Kidney capillary endothelial cell (primary cell): ENCODE measurements around the gene WT1.
"Not testable (repeated sequence)": the region's sequence is repeated elsewhere in the genome, so short reads cannot be mapped to it uniquely, and the experiment has no call there.

Experiments used
- DNase-seq: peaks from one replicate; pipeline ENCODE4 v3.0.0-alpha.2; 2018; ENCODE audit warnings: low spot score

The WT1 gene

DNA sequence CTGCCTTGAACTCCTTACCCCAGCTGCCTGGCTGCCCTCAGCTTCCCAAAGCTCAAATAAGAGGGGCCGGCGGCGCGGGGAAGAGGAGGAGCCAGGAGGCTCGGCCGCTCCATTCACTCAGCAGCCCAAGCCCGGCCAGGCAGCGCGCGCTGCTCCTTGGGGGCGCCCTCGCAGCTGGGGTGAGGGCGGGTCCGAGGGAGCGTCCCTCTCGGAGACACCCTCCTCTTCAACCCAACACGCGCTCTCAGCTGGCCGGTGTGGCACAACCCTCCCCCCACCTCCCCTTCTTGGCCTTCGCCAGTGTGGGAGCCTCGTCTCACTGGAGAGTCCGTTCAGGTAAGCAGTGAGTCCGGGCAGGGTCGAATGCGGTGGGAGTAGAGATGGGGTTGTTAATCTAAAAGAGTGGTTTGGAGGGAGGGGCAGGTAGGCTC lies at the start of gene WT1:
TSS of gene WT1 (minus strand) at position 29 of the 431 bp plus-strand sequence.
- no peak for DNase-seq

DNA sequence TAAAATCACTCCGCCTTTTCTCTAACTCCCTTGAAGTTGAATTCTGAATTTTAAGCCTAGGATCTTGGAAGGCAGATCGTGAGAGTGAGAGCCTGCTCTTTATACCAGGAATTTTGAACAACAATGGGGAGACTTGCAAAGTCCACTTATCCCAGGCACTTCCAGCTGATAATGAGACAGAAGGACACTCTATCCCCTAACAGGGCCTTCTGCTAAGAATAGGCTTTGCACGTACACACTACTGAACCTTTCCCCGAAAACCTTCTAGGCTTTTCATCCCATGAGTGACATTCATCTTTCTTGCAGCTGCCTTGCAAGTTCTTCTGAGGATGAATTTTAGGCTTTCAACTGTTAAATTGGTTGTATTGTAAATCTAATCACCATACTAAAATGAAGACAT lies 44.0 kb upstream of the WT1 start:
- no peak for DNase-seq

DNA sequence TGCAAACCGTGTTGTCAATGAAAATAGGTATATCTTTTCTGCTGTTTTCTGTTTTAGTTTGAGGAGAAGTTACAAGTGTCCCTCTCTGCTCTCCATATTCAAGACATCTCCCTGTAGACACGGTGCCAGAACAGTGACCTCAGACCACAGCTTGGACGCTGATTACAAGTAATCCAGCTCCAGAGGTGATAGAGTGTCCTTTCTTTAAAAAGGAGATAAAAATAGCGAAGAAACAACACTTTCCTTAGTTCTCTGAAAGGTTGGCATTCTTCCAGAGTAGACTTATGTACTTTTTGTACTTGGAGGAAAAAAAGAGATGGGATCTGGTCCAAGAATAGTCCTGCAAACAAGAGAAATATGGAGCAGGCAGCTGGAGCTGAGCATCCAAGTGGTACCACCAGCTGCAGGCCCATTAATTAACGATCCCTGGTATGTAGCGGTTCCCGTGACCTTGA lies 43.0 kb upstream of the WT1 start:
- no peak for DNase-seq

DNA sequence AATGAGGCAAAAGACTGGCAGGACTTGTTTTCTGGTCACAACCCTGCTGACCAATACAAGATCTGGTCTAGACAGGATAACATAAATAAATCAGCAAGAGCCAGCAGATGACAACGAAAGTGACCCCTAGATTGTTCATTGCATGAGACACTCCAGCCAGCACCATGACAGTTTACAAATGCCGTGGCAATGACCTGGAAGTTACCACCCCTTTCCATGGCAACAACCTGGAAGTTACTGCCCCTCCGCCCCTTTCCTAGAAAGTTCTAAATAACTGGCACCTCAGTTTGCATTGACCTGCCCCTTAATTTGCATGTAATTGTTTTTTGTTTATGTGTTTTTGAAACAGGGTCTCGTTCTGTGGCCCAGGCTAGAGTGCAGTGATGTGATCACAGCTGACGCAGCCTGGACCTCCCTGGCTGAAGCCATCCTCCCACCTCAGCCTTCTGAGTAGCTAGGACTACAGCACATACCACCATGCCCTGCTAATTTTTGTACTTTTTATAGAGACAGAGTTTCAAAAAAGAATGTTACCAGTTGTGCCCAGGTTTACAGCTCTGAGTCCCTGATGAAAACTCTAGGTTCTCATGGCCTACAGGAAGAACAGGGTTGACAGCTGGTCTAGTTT lies 38.1 kb upstream of the WT1 start:
- DNase-seq, result no peak

DNA sequence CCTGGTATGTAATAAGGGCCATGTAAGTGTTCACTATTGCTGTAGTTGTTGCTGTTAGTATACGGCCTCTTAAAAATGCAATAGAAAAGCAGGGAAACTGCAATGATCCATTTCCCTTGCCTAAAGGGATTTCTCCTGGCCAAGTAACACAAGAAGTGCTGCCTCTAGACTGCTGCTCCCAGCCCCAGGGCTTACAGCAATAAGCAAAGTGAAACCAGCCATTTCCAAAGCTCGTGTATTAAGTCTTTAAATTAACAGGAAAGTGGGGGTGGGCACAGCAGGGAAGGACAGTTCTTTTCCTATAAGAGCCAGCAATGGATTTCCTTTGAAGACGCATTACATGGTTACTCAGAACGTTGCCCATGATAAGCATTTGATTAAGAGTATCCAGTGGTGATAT lies 36.9 kb upstream of the WT1 start:
- DNase-seq, result no peak

DNA sequence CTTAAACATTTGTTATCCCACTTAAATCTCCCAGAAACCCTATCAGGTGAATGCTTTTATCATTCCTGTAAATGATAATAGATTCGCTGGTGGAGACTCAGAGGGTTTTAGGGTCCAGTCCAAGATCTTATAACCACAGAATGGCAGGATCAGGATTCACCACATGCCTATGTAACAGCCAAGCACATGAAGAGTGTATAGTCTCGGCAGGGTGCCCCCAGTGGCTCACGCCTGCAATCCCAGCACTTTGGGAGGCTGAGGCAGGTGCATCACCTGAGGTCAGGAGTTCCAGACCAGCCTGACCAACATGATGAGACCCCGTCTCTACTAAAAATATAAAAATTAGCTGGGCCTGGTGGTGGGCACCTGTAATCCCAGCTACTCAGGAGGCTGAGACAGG lies 36.2 kb upstream of the WT1 start:
- not testable (repeated sequence) for DNase-seq

DNA sequence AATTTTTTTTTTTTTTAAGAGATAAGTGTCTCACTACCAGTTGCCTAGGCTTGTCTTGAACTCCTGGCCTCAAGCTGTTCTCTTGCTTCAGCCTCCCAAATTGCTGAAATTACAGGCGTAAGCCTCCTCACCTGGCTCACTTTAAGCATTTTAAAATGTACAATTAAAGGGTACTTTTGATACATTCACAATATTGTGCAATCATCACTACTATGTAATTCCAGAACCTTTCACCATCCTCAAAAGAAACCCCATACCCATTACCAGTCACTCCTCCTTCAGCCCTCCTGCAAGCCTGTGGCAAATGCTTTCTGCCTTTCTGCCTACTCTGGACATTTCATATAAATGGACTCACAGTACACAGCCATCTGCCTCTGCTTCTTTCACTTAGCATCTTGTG lies 34.5 kb upstream of the WT1 start:
- DNase-seq, result no peak

DNA sequence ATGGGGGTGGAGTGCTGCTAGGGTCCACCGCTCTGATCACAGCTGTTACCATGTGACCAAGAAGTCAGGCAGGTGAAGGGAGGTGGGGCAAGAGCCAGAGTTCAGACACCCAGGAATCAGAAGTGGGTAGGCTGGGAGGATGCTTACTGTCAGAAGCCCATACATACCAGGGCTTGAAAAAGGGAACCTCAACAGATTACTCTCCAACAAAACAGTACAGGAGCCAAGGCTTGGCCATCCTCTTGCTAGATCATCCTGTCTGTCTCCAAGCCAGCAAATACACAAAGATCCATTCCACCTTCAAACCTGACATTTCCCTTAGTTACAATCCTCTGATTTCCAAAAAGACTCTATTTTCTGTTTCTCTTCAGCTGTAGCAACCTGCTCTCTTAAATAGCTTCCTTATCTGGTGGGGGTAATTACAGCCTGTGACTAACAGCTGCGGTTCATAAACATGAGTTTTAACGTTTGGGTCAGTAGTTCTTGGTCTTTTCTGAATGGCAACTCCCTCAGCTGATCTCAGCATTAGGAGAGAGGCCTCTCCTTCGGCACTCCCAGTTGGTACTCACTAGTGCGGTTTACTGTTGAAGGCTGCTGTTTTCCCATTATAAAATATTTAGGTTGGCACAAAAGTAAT lies 31.1 kb upstream of the WT1 start:
- no peak for DNase-seq

DNA sequence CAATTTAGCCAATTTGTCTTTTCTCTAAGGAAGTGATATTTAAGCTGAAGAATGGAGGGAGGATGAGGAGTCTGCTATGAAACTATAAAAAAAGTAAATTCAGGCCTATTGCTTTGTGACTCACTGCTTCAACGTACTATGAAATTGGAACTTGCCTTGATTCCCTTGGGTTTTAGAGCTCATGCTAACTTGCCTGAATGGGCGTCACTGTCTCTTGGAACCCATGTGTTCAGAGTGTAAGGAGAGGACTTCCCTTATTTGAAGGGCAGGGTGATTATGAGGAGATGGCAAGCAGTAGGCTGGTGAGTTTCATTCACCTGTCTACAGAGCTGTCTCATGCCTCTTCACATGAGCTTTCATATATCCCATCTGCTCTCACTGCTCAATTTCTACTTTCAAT lies 28.7 kb upstream of the WT1 start:
- no peak for DNase-seq

DNA sequence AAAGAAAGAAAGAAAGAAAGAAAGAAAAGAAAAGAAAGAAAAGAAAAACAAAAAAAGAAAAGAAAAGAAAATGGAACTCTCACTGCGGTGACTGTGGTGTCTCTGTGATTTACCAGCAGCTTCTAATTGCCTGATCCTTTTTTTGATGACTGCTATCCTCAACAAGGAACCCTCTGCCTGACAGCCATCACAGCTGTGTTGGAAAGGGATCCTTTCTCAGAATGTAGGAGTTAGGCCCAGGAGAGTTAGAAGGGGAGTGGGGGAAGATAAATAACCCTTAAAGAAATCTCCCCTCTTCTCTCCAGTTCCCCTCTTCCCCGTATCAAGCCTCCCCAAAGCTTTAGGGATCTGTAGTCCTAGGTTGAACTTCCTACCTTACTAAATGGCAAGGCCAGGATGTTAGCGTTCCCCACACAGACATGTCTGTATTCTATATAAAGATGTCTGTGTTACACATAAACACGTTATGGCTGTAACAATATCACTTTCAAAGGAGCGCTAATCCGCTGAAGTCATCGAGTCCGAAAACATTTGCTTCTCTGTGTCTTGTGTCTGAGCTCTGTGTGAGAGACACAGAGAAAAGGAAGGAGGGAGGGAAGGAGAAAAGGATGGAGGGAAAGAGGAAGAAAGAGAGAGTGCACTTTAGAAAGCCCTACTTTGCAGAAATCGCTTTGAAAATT lies 26.8 kb upstream of the WT1 start:
- DNase-seq, result no peak

DNA sequence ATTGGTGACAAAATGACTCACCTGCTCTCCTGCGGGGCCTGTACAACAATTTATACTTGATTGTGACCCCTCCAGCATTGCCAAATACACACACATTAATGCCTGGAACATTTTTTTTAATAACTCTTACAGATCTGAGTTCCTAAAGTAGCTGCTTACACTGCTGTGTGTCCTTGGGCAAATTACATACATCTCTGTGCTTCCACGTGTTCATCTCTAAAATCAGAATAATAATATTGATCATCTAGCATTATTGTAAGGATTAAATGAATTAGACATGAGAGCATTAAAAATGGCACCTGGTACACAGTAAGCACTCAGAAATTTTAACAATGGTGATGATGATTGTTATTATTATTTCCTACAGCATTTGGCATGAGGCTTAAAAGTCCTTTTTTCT lies 21.5 kb upstream of the WT1 start:
- DNase-seq, result no peak

DNA sequence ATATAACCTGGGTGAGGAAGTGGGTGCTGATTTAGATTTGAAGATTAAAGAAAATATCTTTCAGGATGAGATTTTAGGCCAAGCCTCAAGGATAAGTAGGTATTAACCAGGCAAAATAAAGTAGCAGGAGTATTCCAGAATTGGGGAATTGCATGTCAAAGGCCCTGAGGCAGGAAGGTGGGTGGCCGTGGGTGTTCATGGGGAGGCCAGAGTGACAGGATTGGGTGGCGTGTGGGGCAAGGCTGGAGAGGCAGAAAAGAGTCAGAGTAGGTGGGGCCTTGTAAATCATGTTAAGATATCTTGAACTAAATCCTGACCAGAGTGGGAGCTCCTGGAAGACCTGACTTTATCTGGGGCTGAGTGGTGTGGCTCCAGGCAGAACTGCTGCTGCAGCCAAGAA lies 19.7 kb upstream of the WT1 start:
- no peak for DNase-seq

DNA sequence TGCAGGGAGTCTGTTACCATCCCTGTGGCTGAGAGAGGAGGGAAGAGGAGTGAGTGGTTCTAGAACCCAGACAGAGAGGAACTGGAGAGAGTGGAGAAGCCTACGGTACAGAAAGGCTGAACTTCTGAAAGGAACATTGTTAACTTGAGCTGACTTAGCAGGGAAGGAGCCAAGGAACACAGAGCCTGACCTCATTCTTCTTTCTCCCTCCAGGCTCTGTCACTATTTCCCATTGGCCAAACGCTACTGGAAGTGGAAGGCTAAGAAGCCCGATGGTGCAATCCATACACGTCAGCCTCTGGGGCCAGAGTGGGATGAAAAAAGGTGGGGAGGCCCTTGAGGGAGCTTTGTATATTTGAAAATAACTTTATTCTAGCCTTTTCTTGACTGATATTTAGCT lies 16.5 kb upstream of the WT1 start:
- DNase-seq, result no peak

DNA sequence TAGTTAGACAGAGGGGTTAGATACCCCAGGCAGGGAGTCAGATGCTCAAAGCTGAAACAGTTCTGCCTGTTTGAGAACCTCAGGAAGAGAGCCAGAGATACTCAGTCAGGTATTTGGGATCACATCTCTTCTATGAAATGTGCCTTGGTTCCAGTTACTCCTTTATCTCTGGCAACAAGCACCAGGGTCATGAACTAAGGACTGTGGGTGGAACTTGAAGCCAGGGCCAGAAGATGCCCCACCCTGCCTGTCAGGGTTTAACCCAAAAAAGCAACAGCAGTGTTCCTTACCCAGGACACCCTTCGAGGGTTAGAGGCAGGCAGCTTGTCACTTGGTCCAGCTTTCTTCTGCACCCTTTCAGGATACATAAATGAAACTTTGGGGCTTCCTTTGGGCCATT lies 15.0 kb upstream of the WT1 start:
- DNase-seq, result no peak

DNA sequence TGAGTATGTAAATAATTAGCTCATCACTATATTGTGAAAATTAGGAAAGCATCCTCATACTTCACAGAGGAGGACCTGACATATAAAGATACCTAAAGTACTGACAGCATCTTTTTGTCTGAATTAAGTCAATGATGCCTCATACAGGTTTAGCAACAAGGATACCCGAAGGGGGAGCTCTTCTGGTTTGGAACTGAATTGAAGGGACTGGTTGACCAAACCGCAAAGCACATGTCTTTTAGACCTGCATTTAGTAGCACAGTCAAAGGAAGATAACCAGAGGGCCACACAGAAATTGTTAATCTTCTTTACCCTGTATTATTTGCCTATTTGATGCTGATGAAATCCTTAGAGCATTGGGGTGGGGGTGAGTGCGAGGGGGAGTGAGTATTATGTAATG lies 12.9 kb upstream of the WT1 start:
- no peak for DNase-seq

DNA sequence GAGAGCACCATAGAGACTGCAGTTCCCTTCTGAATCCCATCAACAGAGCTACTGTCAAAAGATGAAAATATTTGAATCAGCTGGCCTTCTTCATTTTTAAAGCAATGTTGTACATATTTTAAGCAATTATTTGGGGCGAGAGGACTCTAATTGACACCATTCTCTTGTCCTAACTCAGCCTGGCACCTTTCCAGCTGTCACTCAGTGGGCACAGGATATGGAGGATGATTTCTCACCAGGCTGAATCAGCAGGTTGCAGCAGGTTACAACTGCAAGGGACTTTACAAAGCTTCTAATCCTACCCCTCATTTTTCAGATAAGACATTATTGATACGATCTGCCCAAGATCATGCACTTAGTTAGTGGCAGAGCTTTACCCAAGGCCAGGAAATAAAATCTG lies 11.9 kb upstream of the WT1 start:
- DNase-seq, result no peak

DNA sequence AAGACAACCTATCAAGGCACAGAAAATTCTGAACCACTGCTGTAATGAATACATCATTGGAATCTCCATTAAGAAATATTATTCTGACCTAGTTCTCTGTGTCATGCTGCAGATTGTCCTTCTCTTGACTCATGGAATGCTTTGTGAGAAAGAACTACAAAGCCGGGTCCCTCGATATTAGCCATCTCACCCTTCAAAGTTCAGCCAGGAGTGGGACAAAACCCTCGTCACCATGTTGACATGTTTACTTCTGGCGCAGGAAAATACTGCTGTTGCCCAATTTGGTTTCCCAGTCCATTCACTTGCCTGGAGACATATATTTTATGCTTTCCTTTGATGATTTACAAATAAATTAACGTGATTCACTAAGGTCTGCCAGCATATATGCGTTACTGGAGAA lies 10.9 kb upstream of the WT1 start:
- no peak for DNase-seq

DNA sequence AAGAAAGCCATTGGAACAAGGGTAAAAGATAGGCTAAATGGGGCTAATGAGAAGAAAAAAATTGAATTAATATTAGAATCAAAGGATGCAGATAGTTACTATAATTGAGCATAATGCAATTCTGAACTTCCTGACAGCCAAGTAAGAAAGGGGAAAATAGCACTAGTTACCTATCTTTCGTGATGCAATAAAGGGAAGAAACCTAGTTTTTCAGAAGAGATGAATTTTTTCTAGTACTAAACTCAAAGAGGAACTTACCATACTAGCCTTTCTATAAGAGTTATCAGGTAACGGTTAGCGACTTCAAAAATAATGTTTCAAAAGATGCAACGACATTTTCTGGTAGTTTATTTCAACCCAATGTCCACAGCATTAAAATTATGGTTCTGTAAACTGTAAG lies 8.8 kb upstream of the WT1 start:
- DNase-seq, result no peak

DNA sequence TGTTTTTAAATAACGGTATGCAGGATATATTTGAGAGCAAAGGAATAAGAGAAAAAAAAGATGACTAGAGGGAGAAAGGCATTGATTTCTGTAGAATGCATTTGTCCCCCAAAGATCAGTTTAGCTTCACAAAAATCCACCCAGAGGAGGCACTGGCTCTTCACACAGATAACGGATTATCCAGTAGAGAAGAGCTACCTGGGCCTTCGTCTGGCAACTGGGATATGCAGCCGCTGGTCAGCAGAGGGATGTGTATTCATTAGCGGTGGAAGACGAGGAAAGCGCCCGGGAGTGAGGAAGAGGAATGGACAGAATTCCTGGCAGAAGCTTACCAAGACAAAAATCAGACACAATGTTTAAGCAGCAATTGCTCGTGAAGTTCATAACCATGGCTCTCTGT lies 5.6 kb upstream of the WT1 start:
- DNase-seq, result no peak

DNA sequence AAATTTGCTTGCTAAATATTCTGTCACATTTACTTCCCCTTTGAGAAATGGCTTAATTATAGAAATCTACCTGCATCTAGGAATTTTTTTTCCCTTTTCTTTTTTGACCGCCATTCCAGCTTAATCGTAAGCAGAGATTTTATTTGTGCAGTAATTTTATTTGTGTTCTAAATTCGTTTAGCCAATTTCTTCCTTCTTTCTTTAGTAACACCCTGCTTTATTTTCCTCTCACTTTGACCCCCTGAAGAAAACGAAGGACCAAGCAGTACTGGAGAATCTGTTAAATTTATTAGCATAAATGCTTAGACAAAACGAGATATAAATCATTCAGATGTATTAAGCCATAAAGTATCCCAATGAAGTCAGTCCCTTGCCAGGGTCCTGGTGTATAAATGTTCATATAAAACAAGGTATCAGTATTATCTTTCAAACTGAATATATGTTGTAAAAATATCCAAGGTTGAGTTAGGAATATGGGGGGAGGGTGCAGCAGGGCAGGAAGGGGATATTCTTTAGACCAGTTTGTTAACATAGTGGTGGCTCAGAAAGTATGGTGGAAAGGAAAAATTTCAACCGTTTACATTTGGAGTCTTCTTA lies 5.1 kb upstream of the WT1 start:
- DNase-seq, result no peak

DNA sequence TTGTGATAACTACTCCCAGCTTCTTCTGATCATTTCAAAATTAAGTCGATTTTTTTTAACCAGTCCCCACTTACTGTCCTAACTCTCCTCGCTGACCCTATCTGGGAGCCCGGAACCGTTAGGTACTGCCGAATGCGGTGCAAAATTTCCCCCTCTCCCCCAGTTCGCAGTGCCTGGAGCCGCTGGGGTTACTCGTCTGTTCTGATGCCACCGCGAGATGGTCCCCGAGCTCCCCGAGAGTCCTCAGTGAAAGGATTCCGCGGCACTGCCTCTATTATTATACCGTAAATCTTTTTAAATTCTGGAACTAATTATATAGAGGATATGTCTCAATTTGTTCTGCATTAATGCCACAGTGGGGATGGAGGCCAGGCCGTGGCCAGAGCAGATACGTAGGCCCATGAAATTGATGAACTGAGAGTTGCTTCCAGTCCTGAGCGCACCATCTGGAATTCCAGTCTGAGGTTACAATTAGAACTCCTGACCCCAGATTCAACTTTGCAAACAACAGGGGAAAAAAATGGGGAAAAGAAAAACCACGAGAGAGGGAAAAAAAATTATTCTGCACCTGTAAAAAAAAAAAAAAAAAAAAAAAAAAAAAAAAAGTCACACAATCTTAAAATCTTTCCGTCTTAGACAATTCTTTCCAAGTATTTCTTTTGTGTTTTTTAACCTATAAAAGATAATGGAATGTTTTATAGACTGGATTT lies 4.3 kb upstream of the WT1 start:
- no peak for DNase-seq

DNA sequence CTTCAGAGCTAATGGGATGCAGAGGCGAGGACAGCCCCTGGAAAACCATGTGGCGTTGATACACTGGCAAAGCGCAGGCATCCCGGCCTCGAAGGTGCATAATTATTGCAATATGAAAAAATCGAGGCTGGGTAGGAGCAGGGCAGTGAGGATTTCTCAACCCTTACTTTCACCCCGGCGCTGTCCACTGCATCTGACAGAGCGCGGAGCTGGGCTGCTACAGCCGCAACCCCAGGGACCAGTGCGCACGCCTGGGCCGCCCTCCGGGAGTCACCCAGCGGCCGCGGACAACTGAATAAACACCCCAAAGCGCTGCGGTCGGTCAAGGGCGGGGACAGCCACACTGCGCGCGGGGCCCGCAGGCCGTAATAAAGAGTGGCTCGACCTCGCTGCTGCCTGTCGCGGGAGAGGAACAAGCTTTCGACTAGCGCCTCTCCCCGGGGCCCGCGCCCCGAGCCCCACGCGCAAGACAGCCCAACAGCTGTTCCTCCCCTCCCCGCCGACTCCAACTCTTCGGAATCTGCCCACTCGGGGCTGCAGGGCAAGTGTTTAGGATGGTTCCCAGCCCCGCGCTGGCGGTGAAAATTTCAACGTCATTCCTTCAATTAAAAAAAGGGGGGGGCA lies 3.6 kb upstream of the WT1 start:
- DNase-seq, result no peak
